Ascending aorta (tissue), 2 donors: ENCODE results near the gene GRM5. TPM values are rescaled to one million over a fixed set of nuclear protein-coding genes. Genes with fewer than 3 reads are reported as not detected.

Experiments used
- DNase-seq, 2 donors: peaks; one replicate each; pipeline ENCODE4 v3.0.0-alpha.2; 2019; ENCODE audit warnings: low spot score in 2 of 2
- H3K27ac ChIP-seq, 2 donors: fragments of 200-600 bp; sonication (generic); one replicate each; pipeline ENCODE4 v1.5.1; 2016 to 2017; ENCODE audit warnings: mild to moderate bottlenecking in 1 of 2
- H3K27me3 ChIP-seq: fragments of 200-600 bp; sonication (generic); one replicate; pipeline ENCODE4 v1.5.1; 2017
- H3K36me3 ChIP-seq, 2 donors: fragments of 200-600 bp; sonication (generic); one replicate each; pipeline ENCODE4 v1.5.1; 2016
- H3K4me1 ChIP-seq, 2 donors: fragments of 200-600 bp; sonication (generic); one replicate each; pipeline ENCODE4 v1.5.1; 2016 to 2017; ENCODE audit warnings: mild to moderate bottlenecking in 1 of 2
- H3K4me3 ChIP-seq, 2 donors: fragments of 200-600 bp; sonication (generic); one replicate each; pipeline ENCODE4 v1.5.1; 2016 to 2017; ENCODE audit warnings: mild to moderate bottlenecking in 1 of 2
- H3K9me3 ChIP-seq, 2 donors: fragments of 200-600 bp; sonication (generic); one replicate each; pipeline ENCODE4 v1.5.1; 2016
- CTCF ChIP-seq, 3 experiments: fragments of 200-600 bp in 2 of 3; fragments of 450-650 bp in 1 of 3; sonication (generic) in 2 of 3; IDR thresholded peaks; one replicate each; pipeline ENCODE4 v1.5.1; 2016 to 2019; ENCODE audit warnings: antibody characterized with exemption in 3 of 3, mild to moderate bottlenecking in 1 of 3, moderate library complexity in 1 of 3
- intact Hi-C: fragments of 100-400 bp; cut with DNase I; formaldehyde crosslinking; loops from one replicate; pipeline ENCODE4 v1.15.1; 2023
- total RNA-seq: library from RNA; depleted of rRNA; stranded (reverse); fragments of >200 nt; gene quantifications from one replicate; pipeline ENCODE4 v1.1.0, GENCODE V29; 2016

GRM5 gene
- total RNA-seq, 1 donor from 2014 or later, result 10.2 TPM

GRCh38 chr11:88489030-88489429, 576.8 kb downstream of the GRM5 start:
- no peaks in the 10 kb centered on the region for H3K4me1 ChIP-seq

GRCh38 chr11:88487646-88488045, 578.1 kb downstream of the GRM5 start:
- intact Hi-C loops, result no loop called here
- H3K27me3 ChIP-seq, result no peaks in the 10 kb centered on the region
- no peak overlapping the region for H3K4me3 ChIP-seq
- no peaks in the 10 kb centered on the region for H3K36me3 ChIP-seq
- H3K27ac ChIP-seq, result no peak overlapping the region
- no peak for DNase-seq
- peaks cover 0 to 4% of the 10 kb centered on the region in 2 donors for H3K9me3 ChIP-seq
- TF ChIP-seq CTCF (IDR thresholded peaks at IDR 0.05), result no peak
- H3K4me1 ChIP-seq, result no peaks in the 10 kb centered on the region

More at GRCh38 chr11:88489030-88489429, 576.8 kb downstream of the GRM5 start:
- Histone ChIP-seq H3K27me3 (no peaks in the 10 kb centered on the region), H3K4me3 (no peak overlapping the region), H3K27ac (no peak overlapping the region), H3K36me3 (no peaks in the 10 kb centered on the region), H3K9me3 (peaks cover 0 to 4% of the 10 kb centered on the region in 2 donors)
- no peak for DNase-seq
- intact Hi-C loops, result no loop called here
- TF ChIP-seq CTCF (IDR thresholded peaks at IDR 0.05), result no peak

- DNase-seq, result no peak
- no peaks in the 10 kb centered on the region for H3K9me3 ChIP-seq
- no peaks in the 10 kb centered on the region for H3K36me3 ChIP-seq
- intact Hi-C loops, result loop anchor here (5.0 kb wide), 1 partner anchor 57 kb away; no protein-coding TSS in a partner anchor
- H3K27me3 ChIP-seq, result no peaks in the 10 kb centered on the region
- no peak overlapping the region for H3K4me3 ChIP-seq
- TF ChIP-seq CTCF (IDR thresholded peaks at IDR 0.05), result peak; percentile 6 to 45 (median 34)
- no peak overlapping the region for H3K27ac ChIP-seq
- peaks cover 0 to 4% of the 10 kb centered on the region in 2 donors for H3K4me1 ChIP-seq
These were observed 580.7 kb downstream of the GRM5 start for GRCh38 chr11:88484873-88485621.

- no peaks in the 10 kb centered on the region for H3K27me3 ChIP-seq
- H3K36me3 ChIP-seq, result no peaks in the 10 kb centered on the region
- no peak for DNase-seq
- H3K9me3 ChIP-seq, result no peaks in the 10 kb centered on the region
- TF ChIP-seq CTCF (IDR thresholded peaks at IDR 0.05), result no peak
- peaks cover 0 to 4% of the 10 kb centered on the region in 2 donors for H3K4me1 ChIP-seq
- no peak overlapping the region for H3K27ac ChIP-seq
- no peak overlapping the region for H3K4me3 ChIP-seq
- intact Hi-C loops, result loop anchor here (5.0 kb wide), 1 partner anchor 59 kb away; no protein-coding TSS in a partner anchor
These were observed 582.9 kb downstream of the GRM5 start for GRCh38 chr11:88482871-88483301.

- H3K27me3 ChIP-seq, result no peaks in the 10 kb centered on the region
- H3K27ac ChIP-seq, result no peak overlapping the region
- TF ChIP-seq CTCF (IDR thresholded peaks at IDR 0.05), result no peak
- intact Hi-C loops, result loop anchor here (5.0 kb wide), 1 partner anchor 62 kb away; no protein-coding TSS in a partner anchor
- no peaks in the 10 kb centered on the region for H3K9me3 ChIP-seq
- H3K4me1 ChIP-seq, result peaks cover 0 to 4% of the 10 kb centered on the region in 2 donors
- no peaks in the 10 kb centered on the region for H3K36me3 ChIP-seq
- no peak overlapping the region for H3K4me3 ChIP-seq
- peak in 1 of 2 donors; percentile 75 for DNase-seq
These were observed 585.6 kb downstream of the GRM5 start for GRCh38 chr11:88480223-88480622.
